ENCODE measurements around the gene MRPS2.

The MRPS2 gene

GRCh38 chr9:135474915-135475314 lies 25.6 kb upstream of the MRPS2 start:
- H3K4me3 ChIP-seq (ENCODE audit: control insufficient read depth, low read depth, low read length) = no peak overlapping the region
- peak; percentile 30 for TF ChIP-seq CTCF (IDR thresholded peaks at IDR 0.05; ENCODE audit: control insufficient read depth, insufficient read depth, low read depth, low read length, missing control alignments)
- no peak for DNase-seq (ENCODE audit: low read depth)

GRCh38 chr9:135476561-135477355 lies 23.7 kb upstream of the MRPS2 start:
- H3K4me3 ChIP-seq (ENCODE audit: control insufficient read depth, low read depth, low read length) = no peak overlapping the region
- DNase-seq (ENCODE audit: low read depth) = peak; percentile 40
- TF ChIP-seq CTCF (IDR thresholded peaks at IDR 0.05; ENCODE audit: control insufficient read depth, insufficient read depth, low read depth, low read length, missing control alignments) = no peak

GRCh38 chr9:135478191-135478590 lies 22.3 kb upstream of the MRPS2 start:
- TF ChIP-seq CTCF (IDR thresholded peaks at IDR 0.05; ENCODE audit: control insufficient read depth, insufficient read depth, low read depth, low read length, missing control alignments) = no peak
- no peak overlapping the region for H3K4me3 ChIP-seq (ENCODE audit: control insufficient read depth, low read depth, low read length)
- DNase-seq (ENCODE audit: low read depth) = no peak

GRCh38 chr9:135478829-135479468 lies 21.5 kb upstream of the MRPS2 start:
- no peak for DNase-seq (ENCODE audit: low read depth)
- peak; percentile 23 for TF ChIP-seq CTCF (IDR thresholded peaks at IDR 0.05; ENCODE audit: control insufficient read depth, insufficient read depth, low read depth, low read length, missing control alignments)
- peak overlapping the region; percentile 38 for H3K4me3 ChIP-seq (ENCODE audit: control insufficient read depth, low read depth, low read length)

- no peak for DNase-seq (ENCODE audit: low read depth)
- no peak for TF ChIP-seq CTCF (IDR thresholded peaks at IDR 0.05; ENCODE audit: control insufficient read depth, insufficient read depth, low read depth, low read length, missing control alignments)
- H3K4me3 ChIP-seq (ENCODE audit: control insufficient read depth, low read depth, low read length) = peak within 1 kb of the TSS; percentile 86
Measured at GRCh38 chr9:135479469-135480052, 20.9 kb upstream of the MRPS2 start, which contains the start of gene PPP1R26. Gene PPP1R26 (plus strand): TSS chr9:135479782. CDS start chr9:135484511, 4,729 bp downstream.

- no peak for DNase-seq (ENCODE audit: low read depth)
- TF ChIP-seq CTCF (IDR thresholded peaks at IDR 0.05; ENCODE audit: control insufficient read depth, insufficient read depth, low read depth, low read length, missing control alignments) = no peak
- peak overlapping the region; percentile 86 for H3K4me3 ChIP-seq (ENCODE audit: control insufficient read depth, low read depth, low read length)
Measured at GRCh38 chr9:135480071-135480939, 20.2 kb upstream of the MRPS2 start.

Data from AG09309 (cell line).